ENCODE results near the gene PALD1. TPM values are rescaled to one million over a fixed set of nuclear protein-coding genes. Genes with fewer than 3 reads are reported as not detected.

Gene PALD1
- total and polyA plus RNA-seq, 3 donors from 2014 or later, result 6.3 to 13.3 (median 8.3) TPM

DNA sequence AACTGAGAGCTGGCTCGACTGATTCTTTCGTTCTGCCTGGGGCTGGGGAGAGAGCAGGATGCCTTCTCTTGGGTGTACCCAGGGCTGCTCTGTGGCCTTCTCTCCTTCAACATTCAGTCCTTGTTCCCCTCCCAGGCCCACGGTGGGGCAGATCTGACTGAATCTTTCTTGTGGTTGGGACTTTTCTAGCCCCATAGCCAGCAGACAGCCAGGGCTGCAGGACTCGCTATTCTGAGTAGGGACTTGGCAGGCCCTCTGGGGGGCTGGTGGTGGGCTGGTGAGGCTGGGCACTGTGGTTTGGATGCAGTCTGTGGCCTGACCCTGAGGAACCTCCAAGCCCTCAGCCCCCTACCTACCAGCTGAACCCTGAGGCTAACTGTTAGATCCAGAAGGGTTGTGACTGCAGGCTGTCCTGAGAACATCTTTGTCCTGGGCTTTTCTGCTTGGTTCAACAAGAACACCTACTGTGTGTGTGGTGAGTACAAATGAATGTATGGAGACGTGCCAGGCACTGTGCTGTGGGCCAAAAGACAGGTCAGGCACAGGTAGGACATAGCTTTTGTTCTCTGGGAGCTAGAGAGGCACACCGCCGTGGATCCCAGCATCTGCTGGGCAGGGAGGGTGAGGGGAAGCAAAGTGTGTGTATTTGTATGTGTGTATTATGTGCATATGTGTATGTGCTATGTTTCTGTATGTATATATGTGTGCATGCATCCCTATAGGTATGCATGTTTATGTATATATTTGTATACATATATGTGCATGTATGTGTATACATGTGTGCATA is 2.1 kb upstream of the PALD1 start:
- Histone ChIP-seq H3K4me1 (peaks cover 29% of the 10 kb centered on the region), H3K4me3 (no peak overlapping the region), H3K36me3 (ENCODE audit: low read depth, missing control alignments) (no peaks in the 10 kb centered on the region), H3K27ac (no peak overlapping the region), H3K27me3 (no peaks in the 10 kb centered on the region), H3K9me3 (no peaks in the 10 kb centered on the region)
- intact Hi-C loops (cut with DNase I; ENCODE audit: low total_unique reads), result no loop called here
- TF ChIP-seq, protein P1, sequence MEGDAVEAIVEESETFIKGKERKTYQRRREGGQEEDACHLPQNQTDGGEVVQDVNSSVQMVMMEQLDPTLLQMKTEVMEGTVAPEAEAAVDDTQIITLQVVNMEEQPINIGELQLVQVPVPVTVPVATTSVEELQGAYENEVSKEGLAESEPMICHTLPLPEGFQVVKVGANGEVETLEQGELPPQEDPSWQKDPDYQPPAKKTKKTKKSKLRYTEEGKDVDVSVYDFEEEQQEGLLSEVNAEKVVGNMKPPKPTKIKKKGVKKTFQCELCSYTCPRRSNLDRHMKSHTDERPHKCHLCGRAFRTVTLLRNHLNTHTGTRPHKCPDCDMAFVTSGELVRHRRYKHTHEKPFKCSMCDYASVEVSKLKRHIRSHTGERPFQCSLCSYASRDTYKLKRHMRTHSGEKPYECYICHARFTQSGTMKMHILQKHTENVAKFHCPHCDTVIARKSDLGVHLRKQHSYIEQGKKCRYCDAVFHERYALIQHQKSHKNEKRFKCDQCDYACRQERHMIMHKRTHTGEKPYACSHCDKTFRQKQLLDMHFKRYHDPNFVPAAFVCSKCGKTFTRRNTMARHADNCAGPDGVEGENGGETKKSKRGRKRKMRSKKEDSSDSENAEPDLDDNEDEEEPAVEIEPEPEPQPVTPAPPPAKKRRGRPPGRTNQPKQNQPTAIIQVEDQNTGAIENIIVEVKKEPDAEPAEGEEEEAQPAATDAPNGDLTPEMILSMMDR (IDR thresholded peaks at IDR 0.05), result no peak
- no peak for TF ChIP-seq POLR2A (IDR thresholded peaks at IDR 0.05)
- no peak for DNase-seq
- 73% methylated on average over 7 of the region's 7 CpGs for WGBS, 2 donors

DNA sequence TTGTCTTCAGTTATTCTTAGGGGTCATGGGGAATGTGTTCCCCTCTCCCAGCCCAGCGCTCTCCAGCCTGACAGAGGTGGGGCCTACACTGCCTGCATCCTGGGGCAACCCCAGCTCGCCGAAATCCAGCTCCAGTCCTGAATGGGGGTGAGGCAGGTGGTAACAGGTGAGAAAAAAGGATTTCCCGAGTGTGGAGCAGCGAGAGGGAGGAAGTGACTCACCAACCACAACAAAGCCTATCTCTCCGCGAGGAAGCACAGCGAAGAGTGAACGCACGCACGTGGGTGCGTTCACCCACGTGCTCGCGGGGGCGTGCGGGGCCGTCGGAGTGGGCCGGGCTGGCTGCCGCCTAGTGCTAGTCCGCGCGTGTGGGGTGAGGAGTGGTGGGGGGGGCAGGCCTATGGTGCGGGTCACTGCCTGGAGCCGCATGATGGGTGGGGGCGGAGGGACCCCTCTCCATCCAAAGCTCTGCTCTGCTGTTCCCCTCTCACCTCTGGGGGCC is 855 bp upstream of the PALD1 start:
- Histone ChIP-seq H3K27me3 (no peaks in the 10 kb centered on the region), H3K36me3 (ENCODE audit: low read depth, missing control alignments) (no peaks in the 10 kb centered on the region), H3K27ac (peak overlapping the region in 1 of 2 donors; percentile 80), H3K4me1 (peaks cover 41% of the 10 kb centered on the region), H3K9me3 (no peaks in the 10 kb centered on the region), H3K4me3 (peak overlapping the region; percentile 57 to 63)
- DNase-seq, result peak; percentile 56
- intact Hi-C loops (cut with DNase I; ENCODE audit: low total_unique reads), result no loop called here
- 6 to 67% methylated on average over 1 to 27 of the region's 27 CpGs for WGBS, 2 donors
- no peak for TF ChIP-seq POLR2A (IDR thresholded peaks at IDR 0.05)
- TF ChIP-seq, protein P1 (IDR thresholded peaks at IDR 0.05), result no peak

DNA sequence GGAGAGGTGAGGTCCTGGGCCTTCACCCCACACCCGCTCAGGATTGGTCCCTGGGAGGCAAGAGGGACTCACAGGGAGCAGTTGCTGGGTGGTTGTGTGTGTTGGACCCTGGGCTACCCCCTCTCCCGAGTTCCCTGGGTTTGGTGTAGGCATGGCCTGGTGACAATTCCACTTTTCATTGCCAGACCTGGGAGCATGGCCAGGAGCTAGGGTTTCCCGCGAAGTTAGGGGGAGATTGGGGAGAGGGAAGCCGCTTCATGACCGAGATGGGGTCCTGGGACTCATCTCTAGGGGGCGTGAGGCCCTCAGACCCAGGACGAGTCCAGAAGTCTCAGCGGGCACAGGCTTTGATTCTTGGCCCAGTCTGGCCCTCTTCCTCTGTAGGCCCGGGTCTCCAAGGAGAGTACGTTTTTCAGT is 606 bp downstream of the PALD1 start:
- H3K9me3 ChIP-seq, result no peaks in the 10 kb centered on the region
- H3K4me1 ChIP-seq, result peaks cover 52% of the 10 kb centered on the region
- no peaks in the 10 kb centered on the region for H3K36me3 ChIP-seq (ENCODE audit: low read depth, missing control alignments)
- DNase-seq, result no peak
- peak overlapping the region; percentile 57 to 63 for H3K4me3 ChIP-seq
- H3K27me3 ChIP-seq, result no peaks in the 10 kb centered on the region
- peak overlapping the region in 1 of 2 donors; percentile 80 for H3K27ac ChIP-seq
- no peak for TF ChIP-seq POLR2A (IDR thresholded peaks at IDR 0.05)
- TF ChIP-seq, protein P1 (IDR thresholded peaks at IDR 0.05), result no peak
- WGBS, 2 donors, result 49 to 51% methylated on average over 9 to 11 of the region's 11 CpGs
- intact Hi-C loops (cut with DNase I; ENCODE audit: low total_unique reads), result no loop called here

DNA sequence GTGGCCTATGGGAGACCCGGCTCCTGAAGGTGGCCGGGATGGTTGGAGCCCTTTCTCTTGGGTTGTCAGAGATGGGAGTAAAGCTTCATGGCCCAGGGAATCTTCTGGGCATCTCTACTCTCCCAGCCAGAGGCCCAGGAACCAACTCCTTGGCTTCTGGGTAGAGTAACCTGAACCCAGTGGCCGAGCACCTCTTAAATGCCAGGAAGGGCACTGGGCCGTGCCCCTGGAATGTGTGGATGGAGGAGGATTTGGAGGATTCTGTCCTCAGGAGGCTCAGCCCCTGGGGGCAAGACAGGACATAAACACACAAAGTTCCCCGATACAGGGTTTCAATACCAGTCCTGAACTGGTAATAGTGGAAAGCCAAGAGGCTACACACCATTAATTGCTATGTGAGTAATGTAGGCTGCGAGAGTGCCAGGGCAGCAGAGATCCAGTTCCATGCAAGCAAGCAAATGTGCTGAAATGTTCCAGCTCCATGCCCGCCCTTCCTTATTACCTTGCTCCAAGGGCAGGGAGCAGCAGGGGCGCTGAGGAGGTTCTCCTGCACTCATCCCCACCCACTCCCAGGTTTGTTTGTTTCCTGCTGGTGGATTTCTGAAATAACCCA is 1.2 kb downstream of the PALD1 start:
- 62 to 70% methylated on average over 7 to 8 of the region's 8 CpGs for WGBS, 2 donors
- intact Hi-C loops (cut with DNase I; ENCODE audit: low total_unique reads), result no loop called here

More for the DNA sequence above, 1.2 kb downstream of the PALD1 start:
- Histone ChIP-seq H3K4me1 (peaks cover 52% of the 10 kb centered on the region), H3K27ac (no peak overlapping the region), H3K36me3 (ENCODE audit: low read depth, missing control alignments) (no peaks in the 10 kb centered on the region), H3K27me3 (no peaks in the 10 kb centered on the region), H3K9me3 (no peaks in the 10 kb centered on the region), H3K4me3 (peak overlapping the region in 1 of 2 donors; percentile 63)
- no peak for DNase-seq
- TF ChIP-seq, protein P1 (IDR thresholded peaks at IDR 0.05), result no peak
- TF ChIP-seq POLR2A (IDR thresholded peaks at IDR 0.05), result no peak

Data from testis (tissue), 3 donors.